NCI-H187 (cell line): ENCODE data around the gene VANGL1.
A peak's percentile ranks its signal among the peaks of the same experiment; 100 is the strongest.

ENCODE experiments used
- DNase-seq, 2 experiments: peaks; one replicate each; lab custom pipeline; 2025; lab: John Stamatoyannopoulos, UW

VANGL1 gene

DNA sequence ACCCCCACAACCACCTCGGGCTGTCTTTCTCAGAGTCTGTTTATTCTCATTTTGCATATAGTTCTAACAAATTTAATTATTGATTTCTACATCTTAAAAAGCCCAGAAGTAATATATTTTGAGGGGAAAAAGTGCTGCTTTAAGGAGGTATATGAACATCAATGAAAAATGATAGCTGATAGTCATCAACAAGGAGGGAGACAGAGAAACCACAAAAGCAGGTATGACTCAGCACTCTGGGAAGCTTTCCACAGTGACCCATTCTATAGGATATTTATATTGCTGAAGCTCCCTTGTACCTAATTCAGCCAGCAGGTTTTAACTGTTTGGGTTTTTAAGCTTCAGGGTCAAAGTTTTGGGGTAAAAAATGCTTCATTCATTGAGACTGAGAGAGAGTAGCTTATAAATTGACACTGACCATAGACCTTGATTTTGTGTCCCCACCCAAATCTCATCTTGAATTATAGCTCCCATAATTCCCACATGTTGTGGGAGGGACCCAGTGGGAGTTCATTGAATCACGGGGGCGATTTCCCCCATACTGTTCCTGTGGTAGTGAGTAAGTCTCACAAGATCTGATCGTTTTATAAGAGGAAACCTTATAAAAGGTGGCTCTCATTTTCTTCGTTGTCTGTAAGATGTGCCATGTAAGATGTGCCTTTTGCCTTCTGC, 27.4 kb downstream of the VANGL1 start:
- no peak for DNase-seq

DNA sequence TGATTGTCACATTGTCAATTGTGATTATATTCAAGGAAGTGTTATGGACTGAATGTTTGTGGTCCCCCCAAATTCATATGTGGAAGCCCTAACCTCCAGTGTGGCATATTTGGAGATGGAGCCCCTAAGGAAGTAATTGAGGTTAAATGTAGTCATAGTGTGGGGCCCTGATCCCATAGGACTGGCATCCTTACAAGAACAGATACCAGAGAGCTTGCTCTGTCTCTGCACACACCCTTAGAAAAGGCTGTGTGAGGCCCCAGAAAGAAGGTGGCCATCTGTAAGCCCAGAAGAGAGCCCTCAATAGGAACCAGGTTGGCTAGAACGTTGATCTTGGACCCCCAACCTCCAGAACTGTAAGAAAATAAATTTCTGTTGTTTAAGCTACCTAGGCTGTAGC, 28.1 kb downstream of the VANGL1 start:
- DNase-seq = no peak

DNA sequence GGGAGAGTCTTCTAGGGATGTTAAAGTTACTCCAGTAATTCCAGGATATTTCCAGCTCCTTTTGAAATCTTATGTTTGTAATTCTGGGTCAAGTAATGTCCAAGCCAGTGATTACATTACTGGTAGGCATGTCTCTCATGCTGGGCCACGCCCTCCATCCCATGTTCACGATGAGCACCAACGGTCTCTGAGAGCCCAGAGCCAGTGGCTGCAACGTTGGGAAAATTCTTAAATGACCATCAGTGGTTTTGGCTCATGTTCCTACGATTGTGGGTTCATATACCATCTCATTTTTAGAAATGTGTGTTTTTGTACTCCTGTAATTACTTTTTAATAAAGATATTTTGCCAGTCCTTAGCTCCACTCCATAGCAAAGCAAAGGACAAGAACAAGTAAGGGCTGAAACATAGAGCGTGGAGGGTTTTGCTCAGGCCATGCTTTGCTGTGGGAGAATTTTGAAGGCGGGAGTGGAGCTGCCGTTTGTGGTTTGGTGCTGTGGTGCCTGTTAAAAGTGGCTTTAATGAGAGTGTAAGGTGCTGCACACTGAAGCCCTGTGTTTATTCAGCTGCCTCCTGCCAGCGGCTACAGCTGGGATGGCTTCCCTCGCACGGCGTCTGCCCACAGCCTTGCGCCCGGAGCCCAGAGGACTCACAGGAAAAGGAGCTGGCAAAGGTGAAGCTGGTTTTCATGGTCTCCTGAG, 28.9 kb downstream of the VANGL1 start:
- peak; percentile 93 to 94 for DNase-seq

DNA sequence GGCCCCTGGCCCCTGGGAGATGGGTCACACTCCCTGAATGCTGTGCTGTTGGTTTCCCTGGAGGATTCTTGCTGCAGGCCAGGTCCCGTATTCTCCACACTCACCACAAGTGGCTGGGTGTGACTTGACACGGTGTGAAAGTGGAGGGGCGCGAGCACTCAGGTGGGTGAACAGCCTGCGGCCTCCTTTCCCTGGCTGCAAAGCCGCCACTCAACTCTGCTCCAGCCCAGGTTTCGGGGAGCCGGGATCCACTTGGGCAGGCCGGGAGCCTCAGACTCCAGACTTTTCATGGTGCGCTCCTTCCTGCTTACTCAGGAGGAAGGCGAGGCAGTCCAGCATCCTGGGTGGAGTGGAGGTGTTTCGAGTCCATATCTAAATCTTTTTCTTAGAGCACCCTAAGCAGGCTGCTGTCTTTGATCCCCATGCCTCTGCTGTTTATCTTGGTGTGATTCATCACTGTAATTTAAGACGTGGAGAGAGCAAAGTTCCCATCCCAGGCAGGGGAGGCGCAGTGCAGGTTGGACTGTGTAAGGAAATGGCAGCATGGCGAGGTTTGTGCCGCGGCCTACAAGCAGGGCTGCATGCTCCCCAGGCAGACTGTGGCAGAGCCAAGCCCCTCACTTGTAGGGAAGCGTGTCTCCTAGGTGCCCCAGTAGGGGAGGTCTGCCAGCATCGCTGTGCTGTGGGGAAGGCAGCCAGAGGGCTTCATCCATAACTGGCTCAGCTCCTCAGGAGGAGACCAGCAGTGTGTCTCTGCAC, 29.6 kb downstream of the VANGL1 start:
- peak in 1 of 2 experiments; percentile 45 for DNase-seq

DNA sequence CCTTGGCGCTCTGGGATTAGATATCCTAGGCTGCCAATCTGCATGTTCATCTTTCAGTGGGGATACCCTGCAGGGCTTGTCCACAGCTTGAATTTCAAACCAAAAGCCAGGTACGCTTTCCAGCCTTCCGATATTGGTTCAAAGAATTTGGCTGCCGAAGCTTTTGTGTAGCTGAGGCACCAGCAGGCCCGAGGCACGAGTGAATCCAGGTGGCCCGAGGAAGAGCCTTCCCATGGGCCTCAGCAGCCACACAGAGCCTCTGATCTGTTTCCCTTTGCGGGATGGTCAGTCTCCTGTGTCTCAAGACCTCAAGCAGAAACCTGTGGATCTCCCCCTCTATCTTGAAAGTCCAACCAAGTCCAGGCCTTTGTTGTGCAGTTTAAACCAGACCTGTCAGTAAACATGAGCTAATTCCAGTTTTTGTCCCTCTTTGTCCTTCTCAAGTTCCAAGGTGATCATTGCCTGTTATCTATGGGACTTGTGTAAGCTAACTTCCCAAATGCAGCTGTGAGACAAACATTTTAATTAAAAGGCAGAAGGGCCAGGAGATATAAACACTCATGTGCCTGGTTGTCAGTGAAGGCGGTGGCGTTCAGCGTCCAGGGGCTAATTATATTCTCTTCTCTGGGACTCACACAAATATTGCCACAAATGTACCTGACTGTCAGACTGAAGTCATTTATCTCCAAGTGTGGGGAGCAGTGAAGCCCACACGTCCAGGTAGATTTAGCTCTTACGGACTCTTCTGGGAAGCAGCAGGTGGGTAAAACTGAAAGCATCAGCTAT, 30.6 kb downstream of the VANGL1 start:
- no peak for DNase-seq

DNA sequence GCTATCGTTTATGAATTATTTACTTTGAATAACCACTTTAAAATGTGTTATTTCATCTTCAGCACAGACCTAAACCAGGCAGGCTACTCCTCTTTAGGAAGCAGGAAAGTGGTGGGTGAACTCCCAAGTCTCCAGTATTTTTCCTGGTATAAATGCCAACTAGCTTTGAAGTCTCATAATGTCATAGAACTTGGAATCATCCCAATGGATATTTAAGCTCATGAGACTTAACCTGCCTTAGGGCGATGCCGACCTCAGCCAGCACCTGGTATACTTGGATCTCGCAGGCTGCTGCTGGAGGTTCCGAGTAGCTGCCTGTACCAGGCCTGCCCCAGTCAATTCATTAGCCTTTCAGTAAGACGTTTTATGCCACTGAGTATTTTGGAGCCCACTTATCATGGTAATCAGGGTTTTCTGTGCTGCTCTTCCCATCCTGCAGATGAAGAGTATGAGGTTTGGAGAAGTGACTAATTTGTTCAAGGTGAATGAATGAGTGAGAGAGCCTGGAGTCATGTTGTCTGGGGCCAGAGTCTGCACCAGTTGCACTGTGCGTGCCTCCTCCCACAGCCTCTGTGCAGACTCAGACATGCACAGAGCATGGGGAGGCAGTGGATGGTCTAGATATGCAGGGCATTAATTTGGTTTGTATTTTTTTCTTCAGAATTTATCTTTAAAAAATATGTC, 34.9 kb downstream of the VANGL1 start:
- DNase-seq = peak in 1 of 2 experiments; percentile 56

DNA sequence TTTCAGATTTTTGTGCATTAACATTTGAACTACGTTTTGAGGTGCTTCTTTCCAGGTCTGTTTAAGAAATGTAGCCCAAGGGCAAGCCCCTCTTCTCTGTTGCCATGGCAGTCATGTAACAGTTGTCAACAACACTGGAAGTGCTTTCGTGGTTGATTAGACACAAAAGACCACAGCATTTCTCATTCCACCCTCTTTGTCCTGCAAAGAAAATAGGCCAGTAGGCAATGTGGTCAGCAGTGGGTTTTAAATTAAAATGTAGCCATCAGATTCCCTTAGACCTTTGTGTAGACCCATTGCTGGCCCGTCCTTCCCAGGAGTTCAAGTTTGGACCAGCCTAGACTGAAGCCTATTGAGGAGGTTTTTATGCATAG, 35.4 kb downstream of the VANGL1 start:
- DNase-seq = peak in 1 of 2 experiments; percentile 56

DNA sequence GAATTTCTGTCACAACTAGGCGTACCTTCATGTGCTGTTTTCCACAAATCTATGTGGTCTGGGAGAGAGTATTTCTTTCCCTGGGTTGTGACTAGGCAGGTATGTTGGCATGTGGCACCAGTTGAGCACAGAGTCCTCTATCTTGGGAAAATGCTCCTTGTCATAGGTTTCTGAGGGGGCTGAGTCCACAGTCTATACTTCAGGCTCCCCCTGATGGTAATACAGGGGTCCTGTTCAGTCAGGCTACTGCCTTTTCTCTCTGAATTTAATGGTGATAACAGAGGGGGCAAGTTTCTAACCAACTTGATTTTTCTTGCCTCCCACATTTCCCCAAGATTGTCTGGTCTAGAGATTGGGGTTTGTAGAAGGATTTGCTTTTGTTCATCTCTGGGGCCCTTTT, 35.8 kb downstream of the VANGL1 start:
- no peak for DNase-seq

DNA sequence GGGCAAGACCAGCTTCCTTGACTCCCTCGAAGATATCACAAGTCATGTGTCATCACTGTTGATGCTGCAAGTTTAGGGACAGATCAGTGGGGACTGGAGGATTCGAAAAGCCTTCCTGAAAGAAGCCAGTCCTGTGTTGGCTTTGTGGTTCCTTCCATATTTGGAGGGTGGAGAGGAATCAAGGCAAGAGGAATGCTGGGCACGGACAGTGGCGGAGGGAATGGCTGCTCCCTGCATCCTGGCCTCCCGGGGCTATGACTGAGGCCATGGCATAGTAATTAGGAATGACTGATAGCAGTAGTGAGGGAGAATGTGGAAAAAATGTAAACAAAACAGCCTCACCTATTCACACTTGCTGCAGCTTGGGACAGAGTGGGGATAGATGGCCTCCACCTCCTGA, 36.4 kb downstream of the VANGL1 start:
- DNase-seq = no peak

DNA sequence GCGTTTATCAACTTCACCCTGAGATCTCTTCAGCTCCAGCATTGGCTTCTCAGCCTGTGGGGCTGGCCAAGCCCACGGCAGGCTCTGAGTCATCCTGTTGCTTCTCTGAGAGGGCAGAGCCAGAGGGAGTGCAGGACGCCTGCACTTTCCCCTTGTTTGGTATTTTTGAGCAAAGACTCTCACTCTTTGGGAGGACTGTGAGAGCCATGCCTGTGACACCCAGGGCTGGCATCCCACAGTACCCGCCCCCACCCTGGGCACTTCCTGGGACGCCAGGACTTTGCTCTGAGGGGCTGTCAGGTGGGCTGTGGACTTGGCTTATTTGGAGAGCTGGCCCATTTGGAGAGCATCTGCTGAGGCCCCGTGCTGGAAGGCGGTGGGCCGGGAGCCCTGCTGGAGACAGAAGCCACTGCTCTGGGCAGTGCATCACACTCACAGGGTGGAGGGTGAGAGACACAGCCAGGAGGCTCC, 37.4 kb downstream of the VANGL1 start:
- no peak for DNase-seq

DNA sequence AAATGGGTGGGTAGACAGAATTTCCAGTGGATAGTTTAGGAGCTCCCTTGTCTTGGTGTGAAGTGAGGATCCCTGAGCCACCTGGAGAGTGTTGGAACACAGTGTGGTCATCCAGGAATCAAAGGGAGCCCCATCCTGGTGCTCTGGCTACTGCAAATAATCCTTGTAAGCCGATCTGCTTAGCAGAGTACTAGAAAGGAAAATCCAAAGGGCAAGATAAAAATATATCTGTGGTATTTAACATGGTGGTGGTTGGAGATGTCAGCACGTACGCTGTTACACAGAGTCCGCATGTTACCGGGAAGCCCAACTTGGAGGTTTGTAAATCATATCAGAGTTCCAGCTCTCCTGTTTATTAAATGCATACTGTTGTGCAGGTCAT, 39.0 kb downstream of the VANGL1 start:
- no peak for DNase-seq

DNA sequence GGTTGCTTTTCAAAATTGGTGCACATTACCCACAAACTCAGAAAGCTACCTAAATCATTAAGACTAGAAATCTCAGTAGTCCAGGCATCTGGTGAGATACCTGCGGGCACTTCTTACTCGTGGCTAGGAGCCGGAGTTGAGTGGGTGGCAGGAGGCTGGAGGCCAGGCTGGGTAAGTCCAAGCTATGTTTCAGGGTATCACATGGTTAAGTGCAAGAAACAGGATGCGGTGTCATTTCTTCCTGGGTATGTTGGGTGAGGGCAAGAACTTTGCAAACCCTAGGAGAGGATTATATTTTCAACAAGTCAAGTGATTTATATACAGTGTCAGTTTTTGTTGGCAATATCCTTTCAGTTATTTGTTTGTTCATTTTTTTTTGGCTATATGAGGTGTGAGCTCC, 41.0 kb downstream of the VANGL1 start:
- DNase-seq = no peak

DNA sequence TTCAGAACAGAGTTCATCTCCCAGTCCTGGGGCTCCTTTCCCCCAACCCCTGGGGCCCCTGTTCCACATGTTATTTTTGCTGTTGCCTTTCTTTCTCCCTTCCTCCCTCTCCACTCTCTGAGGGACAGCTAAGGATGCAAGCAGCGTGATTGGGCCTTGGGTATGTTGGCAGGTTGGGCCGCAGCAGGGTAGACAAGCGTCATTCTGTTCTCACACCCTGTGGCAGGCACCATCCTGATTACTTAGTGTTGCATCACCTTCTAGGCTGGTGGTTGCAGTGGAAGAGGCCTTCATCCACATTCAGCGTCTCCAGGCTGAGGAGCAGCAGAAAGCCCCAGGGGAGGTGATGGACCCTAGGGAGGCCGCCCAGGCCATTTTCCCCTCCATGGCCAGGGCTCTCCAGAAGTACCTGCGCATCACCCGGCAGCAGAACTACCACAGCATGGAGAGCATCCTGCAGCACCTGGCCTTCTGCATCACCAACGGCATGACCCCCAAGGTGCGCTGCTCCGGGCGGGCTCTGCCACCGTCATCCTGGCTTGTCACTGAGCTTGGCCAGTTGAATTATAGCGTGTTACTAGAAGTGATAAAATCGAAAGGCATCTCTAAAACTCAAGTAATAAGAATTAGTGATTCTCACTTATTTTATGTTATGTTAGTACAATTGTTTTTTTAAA, 43.4 kb downstream of the VANGL1 start:
- no peak for DNase-seq

DNA sequence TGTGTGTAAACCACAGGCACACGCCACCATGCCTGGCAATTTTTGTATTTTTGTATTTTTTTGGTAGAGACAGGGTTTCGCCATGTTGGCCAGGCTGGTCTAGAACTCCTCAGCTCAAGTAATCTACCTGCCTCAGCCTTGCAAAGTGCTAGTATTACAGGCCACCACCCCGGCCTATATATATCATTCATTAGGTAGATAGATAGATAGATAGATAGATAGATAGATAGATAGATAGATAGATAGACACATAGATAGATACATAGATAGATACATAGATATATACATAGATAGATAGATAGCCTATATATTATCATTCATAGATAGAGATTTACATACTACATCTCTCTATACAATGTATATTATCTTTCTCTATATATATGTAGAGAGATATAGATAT, 46.0 kb downstream of the VANGL1 start:
- no peak for DNase-seq

DNA sequence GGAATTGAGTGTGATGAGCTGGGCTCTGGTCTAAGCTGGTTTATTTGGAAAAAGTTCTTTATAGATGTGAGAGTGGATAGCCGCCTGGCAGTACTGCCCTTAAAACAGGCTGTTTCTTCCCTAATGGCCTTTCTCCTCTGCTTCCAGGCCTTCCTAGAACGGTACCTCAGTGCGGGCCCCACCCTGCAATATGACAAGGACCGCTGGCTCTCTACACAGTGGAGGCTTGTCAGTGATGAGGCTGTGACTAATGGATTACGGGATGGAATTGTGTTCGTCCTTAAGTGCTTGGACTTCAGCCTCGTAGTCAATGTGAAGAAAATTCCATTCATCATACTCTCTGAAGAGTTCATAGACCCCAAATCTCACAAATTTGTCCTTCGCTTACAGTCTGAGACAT, 49.2 kb downstream of the VANGL1 start:
- DNase-seq = peak in 1 of 2 experiments; percentile 33

DNA sequence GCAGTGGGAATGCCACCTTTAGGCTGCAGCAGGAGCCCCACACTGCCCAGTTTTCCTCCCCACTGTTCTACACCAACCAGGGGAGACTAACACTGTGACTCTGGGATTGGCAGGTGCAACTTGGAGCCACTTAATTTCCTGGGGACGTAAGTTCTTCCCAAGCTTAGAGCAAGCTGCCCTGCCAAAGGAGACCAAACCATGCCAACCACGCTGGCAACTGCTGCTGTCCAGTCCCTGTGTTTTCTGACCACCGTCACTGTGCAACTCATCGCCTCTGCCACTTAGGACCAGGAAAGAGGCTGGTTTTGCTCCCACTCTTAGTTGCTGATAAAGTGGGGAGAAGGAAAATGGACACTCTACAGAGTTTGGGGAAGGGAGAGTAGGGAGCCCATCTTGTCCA, 50.5 kb downstream of the VANGL1 start:
- no peak for DNase-seq

DNA sequence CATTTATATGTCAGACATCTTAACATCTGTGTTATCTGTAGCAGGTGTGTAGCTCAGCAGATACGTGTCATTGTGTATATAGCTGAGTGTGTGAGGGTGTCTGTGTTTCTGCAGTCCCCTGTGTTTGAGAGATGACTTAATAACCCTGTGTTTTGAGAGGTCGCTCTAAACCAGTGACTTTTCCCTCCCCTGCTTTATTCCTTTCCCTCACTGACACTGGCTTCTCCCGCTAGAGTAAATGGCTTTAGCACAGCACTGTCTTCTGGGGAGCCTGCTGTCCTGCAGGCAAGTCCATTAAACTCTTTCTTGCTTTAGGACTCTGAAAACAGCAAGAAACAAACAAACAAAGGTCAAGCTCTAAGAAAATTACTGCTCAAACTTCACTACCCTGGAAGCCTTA, 53.0 kb downstream of the VANGL1 start:
- DNase-seq = peak in 1 of 2 experiments; percentile 77

DNA sequence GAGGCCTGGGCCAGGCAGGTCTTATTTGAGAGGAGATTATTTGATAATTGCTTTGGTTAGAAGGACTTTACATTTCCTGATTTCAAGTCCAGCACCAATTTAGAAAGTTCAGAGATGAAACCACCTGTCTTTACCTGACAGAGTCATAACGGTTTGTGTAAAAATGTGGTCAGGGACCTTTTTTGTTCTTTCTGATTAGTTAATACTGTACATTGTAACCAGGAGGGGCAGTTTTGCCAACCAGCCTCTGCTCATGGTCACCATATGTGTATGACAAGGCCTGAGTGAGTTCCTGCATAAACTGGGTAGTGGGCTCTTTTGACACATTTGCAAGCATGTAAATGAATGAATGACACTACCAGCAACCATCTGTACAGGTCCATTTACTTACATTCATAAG, 55.8 kb downstream of the VANGL1 start:
- DNase-seq = no peak

DNA sequence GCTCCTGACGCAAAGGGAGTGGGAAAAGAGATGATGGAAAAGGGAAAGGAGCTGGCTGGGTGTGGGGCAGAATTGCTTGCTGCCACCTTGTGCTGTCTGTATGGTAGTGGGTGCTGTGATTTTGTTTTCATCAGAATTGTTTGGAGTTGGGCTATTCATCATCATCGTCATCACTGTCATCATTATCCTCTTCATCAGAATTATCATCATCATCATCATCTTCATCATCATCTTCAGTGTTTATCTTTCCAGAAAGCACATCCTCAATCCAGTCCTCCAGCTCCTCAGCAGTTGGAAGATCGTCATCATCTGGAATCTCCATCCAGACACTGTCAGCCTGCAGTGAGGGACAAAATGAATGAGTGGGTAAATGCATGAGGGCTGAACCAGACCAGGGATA, 59.3 kb downstream of the VANGL1 start:
- no peak for DNase-seq

DNA sequence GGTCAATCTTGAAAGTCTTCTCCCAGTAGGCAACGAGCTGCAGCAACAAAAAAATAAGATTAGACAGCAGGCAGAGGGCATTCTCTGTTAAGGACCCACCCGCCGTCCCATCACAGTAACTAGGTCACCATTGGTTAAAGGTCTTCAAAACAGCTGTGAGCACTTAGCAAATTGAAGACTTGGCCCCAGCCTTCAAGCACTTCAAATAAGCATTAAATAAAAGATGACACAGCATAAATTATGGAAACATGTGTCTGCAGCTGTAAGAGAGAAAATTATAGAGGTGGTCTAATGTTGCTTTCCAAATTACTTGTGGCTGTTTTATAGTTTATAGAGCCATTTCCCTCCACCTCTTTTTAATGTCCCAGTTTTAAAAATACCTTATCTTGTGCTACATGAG, 61.2 kb downstream of the VANGL1 start:
- no peak for DNase-seq
